Lower leg skin (tissue), 4 donors: ENCODE measurements around the gene RAB8A. TPM values are rescaled to one million over a fixed set of nuclear protein-coding genes. Genes with fewer than 3 reads are reported as not detected.

Experiments used
- DNase-seq, 2 donors: peaks; one replicate each; pipeline ENCODE4 v3.0.0-alpha.2; 2019; ENCODE audit warnings: low spot score in 2 of 2
- H3K4me3 ChIP-seq: fragments of 200-600 bp; sonication (generic); 2 replicates; pipeline ENCODE4 v1.5.1; 2017; ENCODE audit warnings: mild to moderate bottlenecking, low read depth; ENCODE audit not compliant: poor library complexity, severe bottlenecking
- CTCF ChIP-seq, 3 donors: fragments of 450-650 bp; IDR thresholded peaks; one replicate each; pipeline ENCODE4 v1.5.1; 2016; ENCODE audit warnings: antibody characterized with exemption in 3 of 3, mild to moderate bottlenecking in 3 of 3, moderate library complexity in 2 of 3
- POLR2A ChIP-seq, 2 donors: fragments of 450-650 bp; IDR thresholded peaks; one replicate each; pipeline ENCODE4 v1.6.1; 2016 to 2017; ENCODE audit warnings: antibody characterized with exemption in 2 of 2, mild to moderate bottlenecking in 1 of 2, moderate library complexity in 1 of 2
- WGBS, 2 donors: methylation state at CpG; one replicate each; pipeline ENCODE4 v1.1.5; 2018; 5-methylcytosine and 5-hydroxymethylcytosine counted together
- intact Hi-C: fragments of 100-400 bp; cut with DNase I; formaldehyde crosslinking; loops from one replicate; pipeline ENCODE4 v1.15.0; 2023; ENCODE audit warnings: low total_unique reads
- total RNA-seq, 4 donors: library from RNA; depleted of rRNA; stranded (reverse); fragments of >200 nt; gene quantifications; one replicate each; pipeline ENCODE4 v1.1.0, GENCODE V29; 2016

Gene RAB8A
- total RNA-seq, 4 donors from 2014 or later = 43.3 to 58.2 (median 50.8) TPM

- no peak overlapping the region for H3K4me3 ChIP-seq
- WGBS, 2 donors = 56 to 70% methylated on average over 4 of the region's 4 CpGs
- TF ChIP-seq CTCF (IDR thresholded peaks at IDR 0.05) (no peak), POLR2A (IDR thresholded peaks at IDR 0.05) (no peak)
- DNase-seq = no peak
- intact Hi-C loops = no loop called here
Observed at GRCh38 chr19:16141043-16141442, 29.4 kb downstream of the RAB8A start.

DNA sequence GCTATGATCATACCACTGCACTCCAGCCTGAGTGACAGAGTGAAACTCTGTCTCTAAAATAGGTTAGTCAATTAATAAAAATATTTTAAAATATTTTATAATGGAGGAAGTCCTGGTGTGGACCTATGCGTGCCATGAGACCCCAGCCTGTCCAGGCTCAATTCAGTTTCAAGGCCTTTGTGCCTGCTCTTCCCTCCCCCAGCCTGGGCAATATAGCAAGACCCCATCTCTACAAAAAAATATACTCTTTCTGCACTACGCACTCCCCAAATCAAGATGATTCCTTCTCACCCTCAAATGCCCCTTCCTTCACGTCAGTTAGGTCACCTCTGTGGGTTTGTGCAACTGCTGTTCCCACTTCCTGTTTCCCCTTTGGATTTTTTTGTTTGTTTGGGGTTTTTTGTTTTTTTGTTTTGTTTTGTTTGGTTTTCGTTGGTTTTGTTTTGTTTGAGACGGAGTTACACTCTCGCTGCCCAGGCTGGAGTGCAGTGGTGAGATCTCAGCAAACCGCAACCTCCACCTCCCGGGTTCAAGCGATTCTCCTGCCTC, 30.4 kb downstream of the RAB8A start:
- TF ChIP-seq CTCF (IDR thresholded peaks at IDR 0.05) (no peak), POLR2A (IDR thresholded peaks at IDR 0.05) (no peak)
- no peak overlapping the region for H3K4me3 ChIP-seq
- 77 to 84% methylated on average over 9 of the region's 9 CpGs for WGBS, 2 donors
- no peak for DNase-seq
- intact Hi-C loops = no loop called here

DNA sequence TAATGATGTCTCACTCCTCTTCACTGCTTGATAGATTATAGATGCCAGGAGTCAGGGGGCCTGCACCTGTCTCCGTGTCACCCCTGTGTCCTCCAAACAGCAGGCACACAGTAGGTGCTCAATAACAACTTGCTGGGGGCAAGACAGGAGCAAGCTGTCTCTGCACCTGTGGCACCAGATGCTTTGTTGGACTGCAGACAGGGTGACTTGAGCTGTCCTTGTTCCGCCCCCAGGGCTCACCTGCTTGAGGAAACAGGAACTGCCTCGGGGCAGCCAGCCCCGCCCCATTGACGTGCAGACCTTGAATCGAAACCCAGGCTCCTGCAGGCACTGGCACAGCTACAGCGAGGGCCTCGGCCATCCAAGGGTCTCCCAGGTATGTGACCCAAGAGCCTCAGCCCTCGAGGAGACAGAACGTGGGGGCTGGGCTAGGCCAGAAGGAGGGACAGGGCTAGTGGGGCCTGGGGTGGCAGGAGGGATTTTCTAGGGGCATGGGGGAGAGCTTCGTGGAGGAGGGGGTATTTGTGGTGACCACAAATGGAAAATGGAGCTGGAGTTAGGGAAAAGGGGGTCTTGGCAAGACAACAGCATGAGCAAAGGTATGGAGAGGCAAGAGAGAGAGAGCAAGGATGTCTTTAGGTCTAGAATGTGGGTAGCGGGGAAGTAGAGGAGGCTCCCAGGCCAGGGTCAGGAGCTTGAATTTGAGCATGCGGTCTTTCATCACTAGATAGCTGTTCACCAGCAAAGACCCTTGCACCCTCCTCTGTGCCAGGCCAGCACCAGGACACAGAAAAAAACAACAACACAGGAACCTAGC, 31.9 kb downstream of the RAB8A start, which contains the start of gene HSH2D:
Gene HSH2D, plus strand, starts transcription at position 287 of the 817 bp plus-strand sequence. CDS start 5,066 bp downstream, outside the sequence.
- DNase-seq = peak in 1 of 2 donors; percentile 89
- TF ChIP-seq POLR2A (IDR thresholded peaks at IDR 0.05) = no peak
- TF ChIP-seq CTCF (IDR thresholded peaks at IDR 0.05) = no peak

DNA sequence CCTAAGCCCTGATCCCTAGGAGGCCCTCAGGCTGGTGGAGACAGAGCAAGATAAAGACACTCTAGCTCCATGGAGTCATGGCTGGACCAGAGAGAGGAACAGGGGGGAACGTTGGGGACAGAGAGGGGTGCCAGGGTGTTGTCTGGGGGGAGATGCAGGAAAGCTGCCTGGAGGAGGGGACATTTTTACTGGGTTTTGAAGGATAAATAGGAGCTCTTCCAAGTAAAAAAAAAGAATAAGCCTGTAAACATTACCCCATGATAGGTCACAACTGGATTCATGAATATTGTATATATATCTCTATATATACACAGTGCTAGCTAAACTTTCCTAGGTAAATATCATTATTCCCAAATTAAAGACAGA, 32.5 kb downstream of the RAB8A start:
- no peak overlapping the region for H3K4me3 ChIP-seq
- WGBS, 2 donors = 67 to 75% methylated on average over 1 of the region's 1 CpG
- TF ChIP-seq POLR2A (IDR thresholded peaks at IDR 0.05) (no peak), CTCF (IDR thresholded peaks at IDR 0.05) (no peak)
- intact Hi-C loops = no loop called here
- DNase-seq = no peak

More for the DNA sequence above, 31.9 kb downstream of the RAB8A start, which contains the start of gene HSH2D:
- intact Hi-C loops = no loop called here
- H3K4me3 ChIP-seq = no peak within 1 kb of the TSS
- 32 to 34% methylated on average over 13 of the region's 13 CpGs for WGBS, 2 donors

- no peak overlapping the region for H3K4me3 ChIP-seq
- no peak for TF ChIP-seq POLR2A (IDR thresholded peaks at IDR 0.05)
- TF ChIP-seq CTCF (IDR thresholded peaks at IDR 0.05) = no peak
- DNase-seq = no peak
- intact Hi-C loops = no loop called here
- 70 to 76% methylated on average over 5 of the region's 5 CpGs for WGBS, 2 donors
Observed at GRCh38 chr19:16146112-16146511, 34.4 kb downstream of the RAB8A start.
